K562 (cell line): ENCODE measurements around the gene TNC. TPM values are rescaled to one million over a fixed set of nuclear protein-coding genes. Genes with fewer than 3 reads are reported as not detected.

Experiments used
- ATAC-seq: fragments of 200-7000 bp; cut with Tn5 transposase; 3 replicates; pipeline ENCODE4 v1.9.1; 2020; ENCODE audit warnings: moderate library complexity
- BruUV-seq: library from RNA; stranded (reverse); fragments of 400-500 nt; replicated peaks from 2 replicates; lab custom pipeline; 2021; lab: Mats Ljungman, UMichigan
- CTCF ChIA-PET: fragments of 300-600 bp; formaldehyde crosslinking; extraction: SDS; loops from one replicate; lab custom pipeline; 2021; ENCODE audit warnings: low intra/inter-chr PET ratio; lab: Yijun Ruan, JAX
- POLR2A ChIA-PET: fragments of 300-600, 350-650 bp; sonication (Branson Sonifier 250); formaldehyde crosslinking; extraction: SDS; loops from one replicate; lab custom pipeline; 2021; ENCODE audit warnings: antibody characterized with exemption, inconsistent platforms; lab: Yijun Ruan, JAX
- DNase-seq, 4 experiments: peaks; one replicate each; pipeline versions ENCODE4 v3.0.0 to v3.0.0-alpha.2; 2011 to 2018; ENCODE audit warnings: low spot score in 3 of 4, mixed read lengths in 3 of 4; ENCODE audit errors: extremely low read depth in 1 of 4
- FAIRE-seq: peaks from 2 replicates; lab custom pipeline; 2011; peaks lifted over from hg19 to GRCh38; lab: Jason Lieb, UNC
- H2AFZ ChIP-seq: 2 replicates; pipeline ENCODE4 v1.6.0; 2011; ENCODE audit warnings: low read depth, low read length, control low read depth, inconsistent platforms
- H3K27ac ChIP-seq: fragments of 200-600 bp; 3 replicates; pipeline ENCODE4 v1.8.0; 2011; ENCODE audit warnings: low read depth, mild to moderate bottlenecking, control low read depth, inconsistent platforms, low read length, moderate library complexity, mixed read lengths; ENCODE audit errors: extremely low read depth
- H3K27me3 ChIP-seq, 2 experiments: fragments of 300-600 bp in 1 of 2; 2 replicates in 1 of 2; 3 replicates in 1 of 2; pipeline versions ENCODE4 v1.6.0 to v1.8.0; 2011; ENCODE audit warnings: inconsistent platforms in 2 of 2, low read length in 2 of 2, mild to moderate bottlenecking in 1 of 2, mixed read lengths in 1 of 2, moderate library complexity in 1 of 2; ENCODE audit not compliant: control insufficient read depth in 2 of 2, insufficient read depth in 2 of 2
- H3K36me3 ChIP-seq: fragments of 300-600 bp; 3 replicates; pipeline ENCODE4 v1.8.0; 2011; ENCODE audit warnings: mild to moderate bottlenecking, low read length, inconsistent platforms; ENCODE audit not compliant: control insufficient read depth, insufficient read depth
- H3K4me1 ChIP-seq, 2 experiments: fragments of 200-600 bp in 1 of 2; replicated peaks in 1 of 2; 2 replicates in 1 of 2; 3 replicates in 1 of 2; pipeline versions ENCODE4 v1.5.1 to v1.8.0; 2011; ENCODE audit warnings: inconsistent platforms in 2 of 2, low read length in 2 of 2, mild to moderate bottlenecking in 1 of 2, mixed read lengths in 1 of 2, moderate library complexity in 1 of 2; ENCODE audit not compliant: control insufficient read depth in 2 of 2, insufficient read depth in 2 of 2
- H3K4me2 ChIP-seq: 2 replicates; pipeline ENCODE4 v1.6.1; 2011; ENCODE audit warnings: low read length, control low read depth, inconsistent platforms, mixed read lengths; ENCODE audit not compliant: insufficient read depth
- H3K4me3 ChIP-seq: fragments of 200-600 bp; sonication (generic), shearing (Covaris generic); 2 replicates; pipeline ENCODE4 v1.5.1; 2016; ENCODE audit warnings: control low read depth, inconsistent platforms
- H3K79me2 ChIP-seq: fragments of 200-600 bp; 3 replicates; pipeline ENCODE4 v1.8.0; 2011; ENCODE audit warnings: low read length, inconsistent platforms; ENCODE audit not compliant: control insufficient read depth, insufficient read depth
- H3K9ac ChIP-seq, 2 experiments: 2 replicates each; pipeline versions ENCODE4 v1.6.0 to v1.6.1; 2011; ENCODE audit warnings: low read depth in 2 of 2, low read length in 2 of 2, control low read depth in 1 of 2, inconsistent platforms in 1 of 2, mild to moderate bottlenecking in 1 of 2, mixed read lengths in 1 of 2; ENCODE audit not compliant: insufficient read depth in 1 of 2
- H3K9me1 ChIP-seq: one replicate; pipeline ENCODE4 v1.6.0; 2011; ENCODE audit warnings: inconsistent platforms, mild to moderate bottlenecking, low read length, moderate library complexity; ENCODE audit not compliant: control insufficient read depth, insufficient read depth
- H3K9me3 ChIP-seq: replicated peaks from 2 replicates; pipeline ENCODE4 v1.5.1; 2011; ENCODE audit warnings: low read depth, low read length, inconsistent platforms; ENCODE audit not compliant: control insufficient read depth, insufficient read depth
- H4K20me1 ChIP-seq: replicated peaks from 2 replicates; pipeline ENCODE4 v1.6.1; 2011; ENCODE audit warnings: low read length, inconsistent platforms, mixed read lengths; ENCODE audit not compliant: control insufficient read depth, insufficient read depth
- CXXC5 ChIP-seq: fragments of 250-450 bp; sonication (Bioruptor Pico); IDR thresholded peaks from 2 replicates; pipeline ENCODE4 v1.8.0; 2022; ENCODE audit warnings: inconsistent platforms, mild to moderate bottlenecking, moderate library complexity
- FOXJ3 ChIP-seq: sonication (generic); formaldehyde crosslinking; IDR thresholded peaks from 2 replicates; pipeline ENCODE4 v1.4.0; 2020; ENCODE audit warnings: mild to moderate bottlenecking, missing genetic modification reagents
- ILF3 ChIP-seq: fragments of 450-650 bp; IDR thresholded peaks from 2 replicates; pipeline ENCODE4 v1.6.1; 2018; ENCODE audit warnings: antibody characterized with exemption, mild to moderate bottlenecking, moderate library complexity, borderline replicate concordance
- NR2C1 ChIP-seq, 2 experiments: fragments of 450-650 bp; IDR thresholded peaks; 2 replicates each; pipeline ENCODE4 v1.6.1; 2017; ENCODE audit warnings: mild to moderate bottlenecking in 2 of 2, antibody characterized with exemption in 1 of 2, inconsistent platforms in 1 of 2, missing compliant biosample characterization in 1 of 2, missing genetic modification characterization in 1 of 2
- SFPQ ChIP-seq: fragments of 200-400 bp; formaldehyde crosslinking; IDR thresholded peaks from 2 replicates; pipeline ENCODE4 v1.6.1; 2017; ENCODE audit warnings: mild to moderate bottlenecking, low read depth, low read length, moderate library complexity
- ZBTB49 ChIP-seq: sonication (generic); formaldehyde crosslinking; IDR thresholded peaks from 2 replicates; pipeline ENCODE4 v1.8.0; 2022; ENCODE audit warnings: missing genetic modification reagents, mild to moderate bottlenecking, borderline replicate concordance
- ZNF165 ChIP-seq: fragments of 250-450 bp; sonication (Bioruptor Pico); IDR thresholded peaks from 2 replicates; pipeline ENCODE4 v1.4.0; 2020; ENCODE audit warnings: borderline replicate concordance
- WGBS: fragments of 100-300 bp; shearing (Covaris generic); methylation state at CpG from one replicate; pipeline ENCODE4 v1.1.6; 2016; ENCODE audit warnings: low coverage, mixed read lengths; ENCODE audit not compliant: insufficient coverage; ENCODE audit errors: missing lambda C conversion rate; 5-methylcytosine and 5-hydroxymethylcytosine counted together
- in situ Hi-C: fragments of 300-500 bp; cut with MboI; formaldehyde crosslinking; loops from 4 replicates; pipeline ENCODE4 v1.15.0; 2018; ENCODE audit warnings: inconsistent platforms, mixed read lengths
- intact Hi-C: fragments of 100-400 bp; cut with micrococcal nuclease; formaldehyde crosslinking; loops from 2 replicates; pipeline ENCODE4 v1.14.2; 2022
- polyA plus RNA-seq, 8 experiments: library from polyadenylated mRNA; depleted of rRNA in 4 of 8; stranded (reverse) in 5 of 8; unstranded in 3 of 8; fragments of >200 nt; fragmentation: Nextera tagmentation in 2 of 8; fragmentation: Illumina TruSeq in 1 of 8; extraction: Ambion mirVana in 2 of 8; extraction: Trizol in 1 of 8; gene quantifications; 2 replicates each; pipeline versions ENCODE4 v1.2.1 to v1.2.3, GENCODE V29; 2011 to 2014; ENCODE audit warnings: inconsistent platforms in 1 of 8, missing spikeins in 1 of 8
- total RNA-seq, 7 experiments: library from RNA; depleted of rRNA in 6 of 7; stranded (reverse); fragments of >200 nt in 6 of 7; fragmentation: Illumina TruSeq in 2 of 7; extraction: Trizol in 2 of 7; gene quantifications; 2 replicates each; pipeline versions ENCODE4 v1.2.1 to v1.2.3, GENCODE V29; 2011 to 2021; ENCODE audit warnings: low replicate concordance in 1 of 7
- TF ChIP-seq, protein P1 (sequence below): sonication (generic); formaldehyde crosslinking; IDR thresholded peaks from 2 replicates; pipeline ENCODE4 v1.8.0; 2022; ENCODE audit warnings: mild to moderate bottlenecking, missing genetic modification reagents

TNC gene
- total and polyA plus RNA-seq, 9 of the 15 experiments (the other 6 are each of a cell fraction or from before 2014, with no cell fraction given) = under 0.01 to 0.29 TPM; not detected in 7

DNA sequence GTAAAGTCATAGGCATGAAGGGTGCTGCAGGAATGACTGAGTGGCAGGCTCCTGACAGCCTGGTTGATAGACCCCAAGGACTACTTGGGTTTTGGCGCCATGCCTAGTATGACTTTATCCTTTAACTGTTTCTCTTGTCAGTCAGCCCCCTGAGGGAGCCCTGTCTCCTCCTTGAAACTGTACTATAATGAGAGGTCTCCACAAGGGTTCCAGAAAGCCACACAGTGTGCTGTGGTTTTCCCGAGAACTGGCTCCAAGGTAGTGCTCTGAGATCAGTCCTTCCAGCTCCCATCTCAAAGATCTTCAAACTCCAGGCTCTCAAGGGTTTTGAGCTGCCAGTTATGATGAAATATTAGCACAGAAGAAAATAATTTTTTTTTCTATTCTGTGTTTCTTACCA, 26.7 kb upstream of the TNC start:
- CTCF ChIA-PET = no interaction called here
- BruUV-seq = no TSS peak

More for the DNA sequence above, 26.7 kb upstream of the TNC start:
- no peak for DNase-seq
- Histone ChIP-seq H3K9me3 (no peaks in the 10 kb centered on the region), H3K36me3 (no peaks in the 10 kb centered on the region), H3K4me1 (no peaks in the 10 kb centered on the region), H3K27ac (no peak overlapping the region), H3K9ac (no peak overlapping the region), H3K4me3 (no peak overlapping the region), H2AFZ (no peak overlapping the region), H3K4me2 (no peak overlapping the region), H3K79me2 (no peaks in the 10 kb centered on the region), H3K27me3 (no peaks in the 10 kb centered on the region), H3K9me1 (no peaks in the 10 kb centered on the region), H4K20me1 (no peaks in the 10 kb centered on the region)
- POLR2A ChIA-PET = no interaction called here
- no peak for TF ChIP-seq ZBTB49
- no peak for TF ChIP-seq ILF3
- TF ChIP-seq, protein P1, sequence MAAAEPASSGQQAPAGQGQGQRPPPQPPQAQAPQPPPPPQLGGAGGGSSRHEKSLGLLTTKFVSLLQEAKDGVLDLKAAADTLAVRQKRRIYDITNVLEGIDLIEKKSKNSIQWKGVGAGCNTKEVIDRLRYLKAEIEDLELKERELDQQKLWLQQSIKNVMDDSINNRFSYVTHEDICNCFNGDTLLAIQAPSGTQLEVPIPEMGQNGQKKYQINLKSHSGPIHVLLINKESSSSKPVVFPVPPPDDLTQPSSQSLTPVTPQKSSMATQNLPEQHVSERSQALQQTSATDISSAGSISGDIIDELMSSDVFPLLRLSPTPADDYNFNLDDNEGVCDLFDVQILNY (CRISPR knock-in tag) = no peak
- no peak for TF ChIP-seq FOXJ3 (CRISPR knock-in tag)
- no peak for TF ChIP-seq SFPQ
- TF ChIP-seq NR2C1 (IDR thresholded peaks at IDR 0.05) = no peak
- TF ChIP-seq NR2C1 (tag; IDR thresholded peaks at IDR 0.05) = no peak
- TF ChIP-seq CXXC5 = no peak
- TF ChIP-seq ZNF165 = no peak
- no peak for ATAC-seq
- in situ Hi-C loops (no loop called here), intact Hi-C loops (no loop called here)
- FAIRE-seq = no peak
- WGBS = 17% methylated on average over 2 of the region's 2 CpGs
